PC-9 (cell line): ENCODE measurements around the gene DDX27.

Experiments used
- CTCF ChIP-seq: fragments of 200-600 bp; sonication (generic); conservative IDR thresholded peaks from 2 replicates; pipeline ENCODE4 v1.6.1; 2017; ENCODE audit warnings: mixed run types, antibody characterized with exemption, mild to moderate bottlenecking, moderate library complexity
- EZH2 ChIP-seq: fragments of 200-600 bp; sonication (generic); IDR thresholded peaks from 2 replicates; pipeline ENCODE4 v1.8.0; 2017; ENCODE audit warnings: antibody characterized with exemption, low read depth

- no peak for TF ChIP-seq CTCF
- no peak for TF ChIP-seq EZH2
Observed at GRCh38 chr20:49170714-49171113, 48.5 kb upstream of the DDX27 start.
